WTC11 (cell line): ENCODE data around the gene BSX. TPM values are rescaled to one million over a fixed set of nuclear protein-coding genes. Genes with fewer than 3 reads are reported as not detected.

Experiments
- ATAC-seq: fragments of 200-7000 bp; cut with Tn5 transposase; 2 replicates; pipeline ENCODE4 v1.10.0; 2021; ENCODE audit warnings: mild to moderate bottlenecking, moderate library complexity
- CTCF ChIA-PET: fragments of 300-600 bp; sonication (Branson Sonifier 250); formaldehyde crosslinking; loops from one replicate; lab custom pipeline; 2021; ENCODE audit warnings: antibody characterized with exemption; lab: Charles Lee
- POLR2A ChIA-PET: fragments of 350-600 bp; sonication (Branson Sonifier 250); formaldehyde crosslinking; loops from one replicate; lab custom pipeline; 2021; ENCODE audit warnings: antibody characterized with exemption; lab: Charles Lee
- DNase-seq: peaks from one replicate; pipeline ENCODE4 v3.0.0; 2021; ENCODE audit warnings: low spot score
- H3K27ac Mint-ChIP-seq: 2 replicates; pipeline ENCODE4 v1.8.0; 2021; ENCODE audit warnings: mixed read lengths
- H3K27me3 Mint-ChIP-seq: 2 replicates; pipeline ENCODE4 v1.8.0; 2021; ENCODE audit warnings: low read depth, mild to moderate bottlenecking, moderate library complexity, mixed read lengths
- H3K36me3 Mint-ChIP-seq: 2 replicates; pipeline ENCODE4 v1.8.0; 2021; ENCODE audit warnings: mixed read lengths
- H3K4me1 Mint-ChIP-seq: 2 replicates; pipeline ENCODE4 v1.8.0; 2022; ENCODE audit warnings: mixed read lengths
- H3K4me3 Mint-ChIP-seq: 2 replicates; pipeline ENCODE4 v1.8.0; 2021; ENCODE audit warnings: mild to moderate bottlenecking, moderate library complexity, mixed read lengths
- H3K9me3 Mint-ChIP-seq: 2 replicates; pipeline ENCODE4 v1.8.0; 2021; ENCODE audit warnings: mixed read lengths
- MYBL2 ChIP-seq: sonication (generic); formaldehyde crosslinking; IDR thresholded peaks from 2 replicates; pipeline ENCODE4 v1.8.1; 2023; ENCODE audit warnings: mild to moderate bottlenecking, moderate library complexity, missing genetic modification reagents
- NR1H2 ChIP-seq: sonication (generic); formaldehyde crosslinking; IDR thresholded peaks from 2 replicates; pipeline ENCODE4 v1.9.0; 2021; ENCODE audit warnings: mild to moderate bottlenecking, moderate library complexity, missing genetic modification reagents
- SP1 ChIP-seq: sonication (generic); formaldehyde crosslinking; conservative IDR thresholded peaks from 2 replicates; pipeline ENCODE4 v1.8.1; 2022; ENCODE audit warnings: missing genetic modification reagents
- total RNA-seq: library from RNA; stranded (reverse); gene quantifications from 3 replicates; pipeline ENCODE4 v1.2.3, GENCODE V29; 2021
- TF ChIP-seq, protein P1 (sequence below): sonication (generic); formaldehyde crosslinking; IDR thresholded peaks from 2 replicates; pipeline ENCODE4 v1.8.1; 2022; ENCODE audit warnings: missing genetic modification reagents, borderline replicate concordance
- TF ChIP-seq, protein P2 (sequence below): sonication (generic); formaldehyde crosslinking; IDR thresholded peaks from 2 replicates; pipeline ENCODE4 v1.8.1; 2023; ENCODE audit warnings: mild to moderate bottlenecking, missing genetic modification reagents, moderate library complexity
- TF ChIP-seq, protein P3 (sequence below): sonication (generic); formaldehyde crosslinking; IDR thresholded peaks from 2 replicates; pipeline ENCODE4 v1.8.0; 2023; ENCODE audit warnings: mild to moderate bottlenecking, missing genetic modification reagents
- TF ChIP-seq, protein P4 (sequence below): sonication (generic); formaldehyde crosslinking; IDR thresholded peaks from 2 replicates; pipeline ENCODE4 v1.8.0; 2023; ENCODE audit warnings: missing genetic modification reagents
- TF ChIP-seq, protein P5 (sequence below): sonication (generic); formaldehyde crosslinking; IDR thresholded peaks from 2 replicates; pipeline ENCODE4 v1.8.0; 2023; ENCODE audit warnings: missing genetic modification reagents, mild to moderate bottlenecking, borderline replicate concordance
- TF ChIP-seq, protein P6 (sequence below): fragments of 250-450 bp; sonication (Bioruptor Pico); conservative IDR thresholded peaks from 2 replicates; pipeline ENCODE4 v1.9.0; 2021; ENCODE audit warnings: mild to moderate bottlenecking
- TF ChIP-seq, protein P7 (sequence below): sonication (generic); formaldehyde crosslinking; IDR thresholded peaks from 2 replicates; pipeline ENCODE4 v1.8.1; 2023; ENCODE audit warnings: mild to moderate bottlenecking, moderate library complexity, missing genetic modification reagents
- TF ChIP-seq, protein P8 (sequence below): sonication (generic); formaldehyde crosslinking; IDR thresholded peaks from 2 replicates; pipeline ENCODE4 v1.8.1; 2023; ENCODE audit warnings: mild to moderate bottlenecking, missing genetic modification reagents, moderate library complexity
- TF ChIP-seq, protein P9 (sequence below): fragments of 250-450 bp; sonication (Bioruptor Pico); IDR thresholded peaks from 2 replicates; pipeline ENCODE4 v1.9.0; 2021; ENCODE audit warnings: mild to moderate bottlenecking

The BSX gene
- total RNA-seq, 1 experiment from 2014 or later = not detected

DNA sequence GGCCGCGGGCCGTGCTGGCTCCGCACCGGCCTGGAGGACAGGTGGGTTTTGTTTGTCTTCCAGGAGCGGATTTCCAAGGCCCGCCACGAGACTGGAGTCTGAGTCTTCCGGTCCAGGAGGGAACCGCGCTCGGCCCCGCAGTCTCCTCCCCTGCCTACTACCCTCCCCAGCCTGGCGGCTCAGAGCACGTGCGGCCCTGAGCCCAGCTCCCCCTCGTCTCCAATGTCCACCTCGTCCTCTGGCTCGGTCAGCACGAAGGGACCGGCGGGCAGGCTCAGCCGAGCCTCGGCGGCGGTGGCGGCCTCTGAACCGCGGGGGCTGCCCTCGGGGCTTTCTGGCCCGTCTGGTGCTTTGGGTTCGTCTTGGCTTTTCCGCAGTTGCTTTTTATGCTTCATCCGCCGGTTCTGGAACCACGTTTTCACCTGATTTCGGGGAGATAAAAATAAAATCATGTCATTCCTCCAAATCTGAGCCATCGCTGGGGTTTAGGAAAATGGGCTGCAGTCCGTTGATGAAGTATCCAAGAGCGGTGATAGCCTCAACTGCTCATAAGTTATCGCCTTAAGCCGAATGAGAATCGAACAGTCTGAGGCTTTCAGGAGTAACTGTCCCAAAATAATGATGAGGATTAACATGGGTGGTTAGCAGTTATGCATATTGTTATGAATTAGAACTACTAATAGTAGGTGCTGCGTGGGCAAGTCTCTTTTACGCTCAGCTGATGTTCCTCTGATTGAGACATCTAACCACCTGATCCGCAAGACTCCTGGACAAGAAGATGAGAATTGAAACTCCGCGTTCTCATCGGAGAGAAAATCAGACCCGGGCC is 4.0 kb downstream of the BSX start (continued):
- TF ChIP-seq, protein P1, sequence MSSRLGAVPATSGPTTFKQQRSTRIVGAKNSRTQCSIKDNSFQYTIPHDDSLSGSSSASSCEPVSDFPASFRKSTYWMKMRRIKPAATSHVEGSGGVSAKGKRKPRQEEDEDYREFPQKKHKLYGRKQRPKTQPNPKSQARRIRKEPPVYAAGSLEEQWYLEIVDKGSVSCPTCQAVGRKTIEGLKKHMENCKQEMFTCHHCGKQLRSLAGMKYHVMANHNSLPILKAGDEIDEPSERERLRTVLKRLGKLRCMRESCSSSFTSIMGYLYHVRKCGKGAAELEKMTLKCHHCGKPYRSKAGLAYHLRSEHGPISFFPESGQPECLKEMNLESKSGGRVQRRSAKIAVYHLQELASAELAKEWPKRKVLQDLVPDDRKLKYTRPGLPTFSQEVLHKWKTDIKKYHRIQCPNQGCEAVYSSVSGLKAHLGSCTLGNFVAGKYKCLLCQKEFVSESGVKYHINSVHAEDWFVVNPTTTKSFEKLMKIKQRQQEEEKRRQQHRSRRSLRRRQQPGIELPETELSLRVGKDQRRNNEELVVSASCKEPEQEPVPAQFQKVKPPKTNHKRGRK = no peak
- TF ChIP-seq, protein P2, sequence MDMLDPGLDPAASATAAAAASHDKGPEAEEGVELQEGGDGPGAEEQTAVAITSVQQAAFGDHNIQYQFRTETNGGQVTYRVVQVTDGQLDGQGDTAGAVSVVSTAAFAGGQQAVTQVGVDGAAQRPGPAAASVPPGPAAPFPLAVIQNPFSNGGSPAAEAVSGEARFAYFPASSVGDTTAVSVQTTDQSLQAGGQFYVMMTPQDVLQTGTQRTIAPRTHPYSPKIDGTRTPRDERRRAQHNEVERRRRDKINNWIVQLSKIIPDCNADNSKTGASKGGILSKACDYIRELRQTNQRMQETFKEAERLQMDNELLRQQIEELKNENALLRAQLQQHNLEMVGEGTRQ (CRISPR knock-in tag) = peak; percentile 61; the same call in 1 of the 2 replicates
- TF ChIP-seq, protein P3, sequence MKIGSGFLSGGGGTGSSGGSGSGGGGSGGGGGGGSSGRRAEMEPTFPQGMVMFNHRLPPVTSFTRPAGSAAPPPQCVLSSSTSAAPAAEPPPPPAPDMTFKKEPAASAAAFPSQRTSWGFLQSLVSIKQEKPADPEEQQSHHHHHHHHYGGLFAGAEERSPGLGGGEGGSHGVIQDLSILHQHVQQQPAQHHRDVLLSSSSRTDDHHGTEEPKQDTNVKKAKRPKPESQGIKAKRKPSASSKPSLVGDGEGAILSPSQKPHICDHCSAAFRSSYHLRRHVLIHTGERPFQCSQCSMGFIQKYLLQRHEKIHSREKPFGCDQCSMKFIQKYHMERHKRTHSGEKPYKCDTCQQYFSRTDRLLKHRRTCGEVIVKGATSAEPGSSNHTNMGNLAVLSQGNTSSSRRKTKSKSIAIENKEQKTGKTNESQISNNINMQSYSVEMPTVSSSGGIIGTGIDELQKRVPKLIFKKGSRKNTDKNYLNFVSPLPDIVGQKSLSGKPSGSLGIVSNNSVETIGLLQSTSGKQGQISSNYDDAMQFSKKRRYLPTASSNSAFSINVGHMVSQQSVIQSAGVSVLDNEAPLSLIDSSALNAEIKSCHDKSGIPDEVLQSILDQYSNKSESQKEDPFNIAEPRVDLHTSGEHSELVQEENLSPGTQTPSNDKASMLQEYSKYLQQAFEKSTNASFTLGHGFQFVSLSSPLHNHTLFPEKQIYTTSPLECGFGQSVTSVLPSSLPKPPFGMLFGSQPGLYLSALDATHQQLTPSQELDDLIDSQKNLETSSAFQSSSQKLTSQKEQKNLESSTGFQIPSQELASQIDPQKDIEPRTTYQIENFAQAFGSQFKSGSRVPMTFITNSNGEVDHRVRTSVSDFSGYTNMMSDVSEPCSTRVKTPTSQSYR (CRISPR knock-in tag) = peak; percentile 64; the same call in 1 of the 2 replicates

DNA sequence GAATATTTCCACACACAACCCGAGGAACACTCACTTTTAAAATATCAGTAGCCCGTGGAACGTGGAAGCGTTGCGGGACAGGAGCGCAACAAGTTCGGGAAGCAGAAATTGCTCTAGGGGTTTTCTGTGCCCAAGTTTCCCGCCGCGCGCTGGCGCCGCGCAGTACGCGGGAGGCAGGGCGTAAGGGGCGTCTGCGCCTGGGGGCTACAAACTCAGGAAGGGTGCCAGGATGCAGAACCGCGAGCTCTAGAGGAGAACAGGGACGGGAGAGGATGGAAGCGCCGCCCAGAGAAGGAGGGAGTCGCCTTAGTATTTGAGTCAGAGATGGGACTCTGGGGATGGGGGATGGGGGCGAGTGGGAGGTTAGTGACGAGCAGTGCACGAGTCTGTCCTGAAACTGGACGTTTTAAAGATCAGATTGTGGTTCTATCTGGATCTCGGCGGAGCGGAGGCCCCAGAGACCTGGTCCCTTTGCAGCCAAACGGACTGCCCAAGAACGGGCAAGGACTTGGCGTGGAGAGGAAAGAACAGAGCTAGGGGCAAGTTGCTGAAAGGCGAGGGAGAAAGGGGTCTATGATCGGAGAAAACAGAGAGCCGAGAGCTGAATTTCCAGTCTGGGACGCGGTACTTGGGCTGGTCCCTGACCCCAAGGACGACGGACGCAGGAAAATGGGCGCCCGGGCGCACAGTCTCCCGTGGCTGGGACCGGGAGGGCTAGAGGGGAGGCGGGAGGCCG is 4.7 kb downstream of the BSX start:
- POLR2A ChIA-PET = interaction anchor here (1.0 kb wide), 1 partner anchor 85 kb away, joined by 3 read pairs; the partner anchor contains the start of gene HSPA8
- peak; percentile 62 for DNase-seq
- no peaks in the 10 kb centered on the region for H3K9me3 Mint-ChIP-seq
- H3K4me1 Mint-ChIP-seq = peaks cover 42% of the 10 kb centered on the region
- CTCF ChIA-PET = interaction anchor here (0.6 to 1.3 kb wide), 4 partner anchors 44 to 181 kb away, joined by 3 to 5 read pairs (median 4); no protein-coding TSS in a partner anchor
- peaks cover 5% of the 10 kb centered on the region for H3K36me3 Mint-ChIP-seq
- peak; percentile 40 for ATAC-seq
- H3K27me3 Mint-ChIP-seq = peaks cover 100% of the 10 kb centered on the region
- H3K27ac Mint-ChIP-seq = peak overlapping the region; percentile 41; the same call in 1 of the 2 replicates
- H3K4me3 Mint-ChIP-seq = peak overlapping the region; percentile 87
- TF ChIP-seq, protein P4, sequence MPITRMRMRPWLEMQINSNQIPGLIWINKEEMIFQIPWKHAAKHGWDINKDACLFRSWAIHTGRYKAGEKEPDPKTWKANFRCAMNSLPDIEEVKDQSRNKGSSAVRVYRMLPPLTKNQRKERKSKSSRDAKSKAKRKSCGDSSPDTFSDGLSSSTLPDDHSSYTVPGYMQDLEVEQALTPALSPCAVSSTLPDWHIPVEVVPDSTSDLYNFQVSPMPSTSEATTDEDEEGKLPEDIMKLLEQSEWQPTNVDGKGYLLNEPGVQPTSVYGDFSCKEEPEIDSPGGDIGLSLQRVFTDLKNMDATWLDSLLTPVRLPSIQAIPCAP (CRISPR knock-in tag) = no peak
- TF ChIP-seq, protein P5, sequence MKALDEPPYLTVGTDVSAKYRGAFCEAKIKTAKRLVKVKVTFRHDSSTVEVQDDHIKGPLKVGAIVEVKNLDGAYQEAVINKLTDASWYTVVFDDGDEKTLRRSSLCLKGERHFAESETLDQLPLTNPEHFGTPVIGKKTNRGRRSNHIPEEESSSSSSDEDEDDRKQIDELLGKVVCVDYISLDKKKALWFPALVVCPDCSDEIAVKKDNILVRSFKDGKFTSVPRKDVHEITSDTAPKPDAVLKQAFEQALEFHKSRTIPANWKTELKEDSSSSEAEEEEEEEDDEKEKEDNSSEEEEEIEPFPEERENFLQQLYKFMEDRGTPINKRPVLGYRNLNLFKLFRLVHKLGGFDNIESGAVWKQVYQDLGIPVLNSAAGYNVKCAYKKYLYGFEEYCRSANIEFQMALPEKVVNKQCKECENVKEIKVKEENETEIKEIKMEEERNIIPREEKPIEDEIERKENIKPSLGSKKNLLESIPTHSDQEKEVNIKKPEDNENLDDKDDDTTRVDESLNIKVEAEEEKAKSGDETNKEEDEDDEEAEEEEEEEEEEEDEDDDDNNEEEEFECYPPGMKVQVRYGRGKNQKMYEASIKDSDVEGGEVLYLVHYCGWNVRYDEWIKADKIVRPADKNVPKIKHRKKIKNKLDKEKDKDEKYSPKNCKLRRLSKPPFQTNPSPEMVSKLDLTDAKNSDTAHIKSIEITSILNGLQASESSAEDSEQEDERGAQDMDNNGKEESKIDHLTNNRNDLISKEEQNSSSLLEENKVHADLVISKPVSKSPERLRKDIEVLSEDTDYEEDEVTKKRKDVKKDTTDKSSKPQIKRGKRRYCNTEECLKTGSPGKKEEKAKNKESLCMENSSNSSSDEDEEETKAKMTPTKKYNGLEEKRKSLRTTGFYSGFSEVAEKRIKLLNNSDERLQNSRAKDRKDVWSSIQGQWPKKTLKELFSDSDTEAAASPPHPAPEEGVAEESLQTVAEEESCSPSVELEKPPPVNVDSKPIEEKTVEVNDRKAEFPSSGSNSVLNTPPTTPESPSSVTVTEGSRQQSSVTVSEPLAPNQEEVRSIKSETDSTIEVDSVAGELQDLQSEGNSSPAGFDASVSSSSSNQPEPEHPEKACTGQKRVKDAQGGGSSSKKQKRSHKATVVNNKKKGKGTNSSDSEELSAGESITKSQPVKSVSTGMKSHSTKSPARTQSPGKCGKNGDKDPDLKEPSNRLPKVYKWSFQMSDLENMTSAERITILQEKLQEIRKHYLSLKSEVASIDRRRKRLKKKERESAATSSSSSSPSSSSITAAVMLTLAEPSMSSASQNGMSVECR (CRISPR knock-in tag) = no peak
- 0 out of 2 replicates have a peak, but pooled peaks have one; percentile 43 for TF ChIP-seq MYBL2 (CRISPR knock-in tag)
- TF ChIP-seq, protein P6, sequence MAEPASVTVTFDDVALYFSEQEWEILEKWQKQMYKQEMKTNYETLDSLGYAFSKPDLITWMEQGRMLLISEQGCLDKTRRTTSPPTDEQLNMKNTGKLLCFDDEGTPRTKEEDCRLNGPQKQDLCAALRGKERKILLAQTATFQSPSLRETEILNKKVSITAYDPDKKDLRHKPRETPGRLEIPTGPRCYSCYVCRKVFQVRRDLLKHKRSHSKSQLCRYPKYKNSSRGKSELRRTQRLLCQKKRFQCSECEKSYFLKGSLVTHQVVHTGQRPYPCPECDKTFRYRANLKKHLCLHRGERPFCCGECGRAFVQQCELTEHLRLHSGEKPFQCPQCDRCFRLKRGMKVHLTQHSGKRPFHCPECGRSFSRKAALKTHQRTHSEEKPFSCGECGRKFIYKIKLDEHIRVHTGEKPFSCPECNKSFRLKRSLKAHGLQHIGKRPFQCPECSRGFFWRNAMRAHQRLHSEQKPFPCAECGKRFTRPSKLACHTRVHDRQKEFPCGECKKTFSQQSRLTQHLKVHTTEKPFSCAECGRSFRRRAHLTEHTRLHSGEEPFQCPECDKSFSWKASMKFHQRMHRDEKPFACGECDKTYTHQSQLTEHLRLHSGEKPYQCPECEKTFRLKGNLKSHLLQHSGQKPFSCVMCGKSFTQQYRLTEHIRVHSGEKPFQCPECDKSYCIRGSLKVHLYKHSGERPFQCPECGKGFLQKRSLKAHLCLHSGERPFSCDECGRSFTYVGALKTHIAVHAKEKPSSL (CRISPR knock-in tag) = no peak
- peak; percentile 30; the same call in 1 of the 2 replicates for TF ChIP-seq SP1
- TF ChIP-seq, protein P7, sequence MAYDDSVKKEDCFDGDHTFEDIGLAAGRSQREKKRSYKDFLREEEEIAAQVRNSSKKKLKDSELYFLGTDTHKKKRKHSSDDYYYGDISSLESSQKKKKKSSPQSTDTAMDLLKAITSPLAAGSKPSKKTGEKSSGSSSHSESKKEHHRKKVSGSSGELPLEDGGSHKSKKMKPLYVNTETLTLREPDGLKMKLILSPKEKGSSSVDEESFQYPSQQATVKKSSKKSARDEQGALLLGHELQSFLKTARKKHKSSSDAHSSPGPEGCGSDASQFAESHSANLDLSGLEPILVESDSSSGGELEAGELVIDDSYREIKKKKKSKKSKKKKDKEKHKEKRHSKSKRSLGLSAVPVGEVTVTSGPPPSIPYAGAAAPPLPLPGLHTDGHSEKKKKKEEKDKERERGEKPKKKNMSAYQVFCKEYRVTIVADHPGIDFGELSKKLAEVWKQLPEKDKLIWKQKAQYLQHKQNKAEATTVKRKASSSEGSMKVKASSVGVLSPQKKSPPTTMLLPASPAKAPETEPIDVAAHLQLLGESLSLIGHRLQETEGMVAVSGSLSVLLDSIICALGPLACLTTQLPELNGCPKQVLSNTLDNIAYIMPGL (CRISPR knock-in tag) = no peak
- TF ChIP-seq, protein P8, sequence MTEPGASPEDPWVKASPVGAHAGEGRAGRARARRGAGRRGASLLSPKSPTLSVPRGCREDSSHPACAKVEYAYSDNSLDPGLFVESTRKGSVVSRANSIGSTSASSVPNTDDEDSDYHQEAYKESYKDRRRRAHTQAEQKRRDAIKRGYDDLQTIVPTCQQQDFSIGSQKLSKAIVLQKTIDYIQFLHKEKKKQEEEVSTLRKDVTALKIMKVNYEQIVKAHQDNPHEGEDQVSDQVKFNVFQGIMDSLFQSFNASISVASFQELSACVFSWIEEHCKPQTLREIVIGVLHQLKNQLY (CRISPR knock-in tag) = no peak
- TF ChIP-seq NR1H2 (CRISPR knock-in tag) = no peak
- TF ChIP-seq, protein P9, sequence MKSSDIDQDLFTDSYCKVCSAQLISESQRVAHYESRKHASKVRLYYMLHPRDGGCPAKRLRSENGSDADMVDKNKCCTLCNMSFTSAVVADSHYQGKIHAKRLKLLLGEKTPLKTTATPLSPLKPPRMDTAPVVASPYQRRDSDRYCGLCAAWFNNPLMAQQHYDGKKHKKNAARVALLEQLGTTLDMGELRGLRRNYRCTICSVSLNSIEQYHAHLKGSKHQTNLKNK = no peak
